Gastrocnemius medialis (tissue), 4 donors: ENCODE results near the gene ZIK1. TPM values are rescaled to one million over a fixed set of nuclear protein-coding genes. Genes with fewer than 3 reads are reported as not detected.

Experiments used
- ATAC-seq, 2 donors: fragments of 150-250 bp; one replicate each; pipeline ENCODE4 v1.9.1; 2016
- DNase-seq, 2 donors: peaks; one replicate each; pipeline ENCODE4 v3.0.0-alpha.2; 2019
- H3K27ac ChIP-seq, 4 donors: fragments of 200-600 bp; sonication (generic); 1 replicate in 1 of 4; 2 replicates in 3 of 4; pipeline ENCODE4 v1.5.1; 2016 to 2018; ENCODE audit warnings: mild to moderate bottlenecking in 2 of 4, moderate library complexity in 1 of 4
- H3K27me3 ChIP-seq, 3 donors: fragments of 200-600 bp; sonication (generic) in 2 of 3; 1 replicate in 1 of 3; 2 replicates in 2 of 3; pipeline versions ENCODE4 v1.5.1 to v1.6.0; 2016 to 2019; ENCODE audit warnings: mild to moderate bottlenecking in 1 of 3, moderate library complexity in 1 of 3
- H3K36me3 ChIP-seq, 2 donors: fragments of 200-600 bp; sonication (generic) in 1 of 2; one replicate each; pipeline ENCODE4 v1.5.1; 2017 to 2018
- H3K4me1 ChIP-seq, 2 donors: fragments of 200-600 bp; sonication (generic) in 1 of 2; one replicate each; pipeline ENCODE4 v1.5.1; 2016 to 2017; ENCODE audit warnings: mild to moderate bottlenecking in 2 of 2
- H3K4me3 ChIP-seq, 4 donors: fragments of 200-600 bp; sonication (generic) in 3 of 4; 1 replicate in 1 of 4; 2 replicates in 3 of 4; pipeline ENCODE4 v1.5.1; 2016 to 2019; ENCODE audit warnings: mild to moderate bottlenecking in 2 of 4
- H3K9me3 ChIP-seq, 3 donors: fragments of 200-600 bp; sonication (generic) in 2 of 3; 1 replicate in 1 of 3; 2 replicates in 2 of 3; pipeline ENCODE4 v1.5.1; 2016 to 2019
- CTCF ChIP-seq, 5 experiments: fragments of 450-650 bp in 3 of 5; fragments of 200-600 bp in 2 of 5; sonication (generic) in 2 of 5; IDR thresholded peaks in 4 of 5; conservative IDR thresholded peaks in 1 of 5; 1 replicate in 4 of 5; 2 replicates in 1 of 5; pipeline ENCODE4 v1.5.1; 2016 to 2019; ENCODE audit warnings: antibody characterized with exemption in 5 of 5, mild to moderate bottlenecking in 3 of 5, moderate library complexity in 3 of 5
- POLR2A ChIP-seq, 2 donors: fragments of 450-650 bp; IDR thresholded peaks; one replicate each; pipeline ENCODE4 v1.6.1; 2017; ENCODE audit warnings: antibody characterized with exemption in 2 of 2, mild to moderate bottlenecking in 2 of 2, moderate library complexity in 2 of 2
- in situ Hi-C, 4 donors: fragments of 200-750 bp; cut with MboI; loops; one replicate each; pipeline versions ENCODE4 v1.15.0 to v1.8.0; 2017; ENCODE audit warnings: low sequenced_read_pairs in 4 of 4
- intact Hi-C: fragments of 100-400 bp; cut with DNase I; formaldehyde crosslinking; loops from one replicate; pipeline ENCODE4 v1.15.1; 2023; ENCODE audit warnings: low total_unique reads
- total RNA-seq, 4 donors: library from RNA; depleted of rRNA; stranded (reverse); fragments of >200 nt; gene quantifications; one replicate each; pipeline versions ENCODE4 v1.1.0 to v1.2.3, GENCODE V29; 2016

ZIK1 gene
- total RNA-seq, 4 donors from 2014 or later = 0.71 to 2.0 (median 1.1) TPM

GRCh38 chr19:57623091-57623490 is 39.1 kb downstream of the ZIK1 start:
- intact Hi-C loops = no loop called here
- TF ChIP-seq POLR2A (IDR thresholded peaks at IDR 0.05) (no peak), CTCF (IDR thresholded peaks at IDR 0.05 in 4 of 5, conservative IDR thresholded peaks at IDR 0.05 in 1 of 5) (no peak)
- peaks cover 5 to 87% (median 43%) of the 10 kb centered on the region in 3 donors for H3K9me3 ChIP-seq
- H3K4me1 ChIP-seq = no peaks in the 10 kb centered on the region
- H3K36me3 ChIP-seq = peaks cover 27 to 81% of the 10 kb centered on the region in 2 donors
- no peak for ATAC-seq
- H3K4me3 ChIP-seq = peak overlapping the region in 1 of 4 donors; percentile 5
- no peak for DNase-seq
- peaks cover 0 to 5% (median 0%) of the 10 kb centered on the region in 3 donors for H3K27me3 ChIP-seq
- H3K27ac ChIP-seq = no peak overlapping the region
- in situ Hi-C loops = no loop called here

- TF ChIP-seq CTCF (IDR thresholded peaks at IDR 0.05 in 4 of 5, conservative IDR thresholded peaks at IDR 0.05 in 1 of 5) (no peak), POLR2A (IDR thresholded peaks at IDR 0.05) (no peak)
- DNase-seq (peak; percentile 82 to 92), ATAC-seq (peak; percentile 100)
- peaks cover under 1 to 11% (median 5%) of the 10 kb centered on the region in 3 donors for H3K9me3 ChIP-seq
- no peaks in the 10 kb centered on the region for H3K27me3 ChIP-seq
- peak within 1 kb of the TSS; percentile 79 to 86 (median 86) for H3K27ac ChIP-seq
- peaks cover 7 to 13% of the 10 kb centered on the region in 2 donors for H3K4me1 ChIP-seq
- intact Hi-C loops (loop anchor here (1.0 to 5.0 kb wide), 6 partner anchors 19 to 1126 kb away; partner anchors contain the start of genes ZNF134, ZNF416, ZNF419 and ZNF471), in situ Hi-C loops (loop anchor here in 1 of 4 donors (5.0 kb wide), 1 partner anchor 56 kb away; the partner anchor contains the start of gene ZNF416)
- H3K36me3 ChIP-seq = peaks cover 9 to 38% of the 10 kb centered on the region in 2 donors
- H3K4me3 ChIP-seq = peak within 1 kb of the TSS; percentile 85 to 96 (median 92)
Observed at GRCh38 chr19:57632987-57633831, 49.3 kb downstream of the ZIK1 start, which contains the start of gene ZNF211. ZNF211 (plus strand) TSS chr19:57633168; CDS start chr19:57633347, 179 bp downstream.

- DNase-seq = no peak
- no peak for TF ChIP-seq POLR2A (IDR thresholded peaks at IDR 0.05)
- TF ChIP-seq CTCF (IDR thresholded peaks at IDR 0.05 in 4 of 5, conservative IDR thresholded peaks at IDR 0.05 in 1 of 5) = no peak
- Histone ChIP-seq H3K4me1 (peaks cover 7 to 13% of the 10 kb centered on the region in 2 donors), H3K9me3 (peaks cover 4 to 16% (median 5%) of the 10 kb centered on the region in 3 donors), H3K4me3 (peak overlapping the region; percentile 85 to 96 (median 92)), H3K27me3 (no peaks in the 10 kb centered on the region), H3K36me3 (peaks cover 9 to 44% of the 10 kb centered on the region in 2 donors), H3K27ac (peak overlapping the region; percentile 79 to 86 (median 86))
- in situ Hi-C loops = loop anchor here in 1 of 4 donors (5.0 kb wide), 1 partner anchor 56 kb away; the partner anchor contains the start of gene ZNF416
- ATAC-seq = no peak
- intact Hi-C loops = loop anchor here (1.0 to 5.0 kb wide), 6 partner anchors 19 to 1126 kb away; partner anchors contain the start of genes ZNF134, ZNF416, ZNF419 and ZNF471
Observed at GRCh38 chr19:57633832-57634131, 49.8 kb downstream of the ZIK1 start.

- Histone ChIP-seq H3K4me1 (peaks cover 7 to 13% of the 10 kb centered on the region in 2 donors), H3K4me3 (peak overlapping the region in 1 of 4 donors; percentile 12), H3K9me3 (peaks cover 8 to 32% (median 12%) of the 10 kb centered on the region in 3 donors), H3K36me3 (peaks cover 29 to 78% of the 10 kb centered on the region in 2 donors), H3K27me3 (no peaks in the 10 kb centered on the region), H3K27ac (no peak overlapping the region)
- in situ Hi-C loops = no loop called here
- ATAC-seq (no peak), DNase-seq (no peak)
- TF ChIP-seq CTCF (IDR thresholded peaks at IDR 0.05 in 4 of 5, conservative IDR thresholded peaks at IDR 0.05 in 1 of 5) (no peak), POLR2A (IDR thresholded peaks at IDR 0.05) (no peak)
- intact Hi-C loops = no loop called here
Observed at GRCh38 chr19:57637379-57637778, 53.4 kb downstream of the ZIK1 start.
